NOMO-1 (cell line): Measurements from ENCODE around the gene FSTL4.

Experiments
- DNase-seq, 2 experiments: peaks; one replicate each; lab custom pipeline; 2025; ENCODE audit not compliant: unreplicated experiment in 2 of 2; lab: John Stamatoyannopoulos, UW

FSTL4 gene

DNA sequence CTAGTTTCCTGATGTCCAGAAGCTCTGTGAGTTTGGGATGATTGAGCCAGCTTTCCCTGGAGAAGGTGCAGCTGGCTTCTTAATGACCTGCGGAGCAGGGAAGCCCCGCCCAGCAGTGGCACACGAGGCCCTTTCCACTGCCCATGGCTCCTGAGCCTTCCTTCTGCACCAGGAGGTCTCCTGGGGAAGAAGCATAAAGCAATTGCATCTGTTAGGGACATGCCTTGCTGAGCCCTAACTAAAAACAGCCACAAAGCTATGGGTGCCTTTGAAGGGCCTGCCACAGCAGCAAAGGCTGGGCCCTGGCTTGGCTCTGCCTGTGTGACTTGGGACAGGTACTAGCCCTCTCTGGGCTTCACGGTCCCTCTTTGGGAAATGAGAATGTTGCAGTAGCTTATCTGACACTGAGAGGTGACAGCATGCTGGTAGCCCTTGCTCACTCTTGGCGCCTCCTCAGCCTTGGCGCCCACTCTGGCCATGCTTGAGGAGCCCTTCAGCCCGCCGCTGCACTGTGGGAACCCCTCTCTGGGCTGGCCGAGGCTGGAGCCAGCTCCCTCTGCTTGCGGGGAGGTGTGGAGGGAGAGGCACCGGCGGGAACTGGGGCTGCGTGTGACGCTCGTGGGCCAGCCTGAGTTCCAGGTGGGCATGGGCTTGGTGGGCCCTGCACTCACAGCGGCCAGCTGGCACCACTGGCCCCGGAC lies 218.4 kb downstream of the FSTL4 start:
- DNase-seq = no peak

DNA sequence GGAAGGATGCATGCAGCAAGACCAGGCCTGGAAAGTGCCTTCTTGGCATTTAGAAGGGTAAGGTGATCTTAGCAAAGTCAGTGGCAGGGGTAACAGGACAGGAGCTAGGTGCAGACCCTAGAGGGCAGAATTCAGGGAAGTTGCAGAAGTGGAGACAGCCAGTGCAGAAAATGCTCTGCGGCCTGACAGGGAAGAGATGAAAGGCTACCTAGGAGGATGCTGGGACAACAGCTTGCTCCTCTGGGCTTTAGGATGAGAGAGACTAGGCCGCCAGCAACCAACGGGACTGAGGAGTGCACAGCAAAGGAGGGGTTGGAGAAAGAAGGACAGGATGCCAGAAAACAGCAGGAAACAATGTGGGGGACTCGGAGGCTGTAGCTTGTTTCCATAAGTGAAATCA lies 219.9 kb downstream of the FSTL4 start:
- no peak for DNase-seq

DNA sequence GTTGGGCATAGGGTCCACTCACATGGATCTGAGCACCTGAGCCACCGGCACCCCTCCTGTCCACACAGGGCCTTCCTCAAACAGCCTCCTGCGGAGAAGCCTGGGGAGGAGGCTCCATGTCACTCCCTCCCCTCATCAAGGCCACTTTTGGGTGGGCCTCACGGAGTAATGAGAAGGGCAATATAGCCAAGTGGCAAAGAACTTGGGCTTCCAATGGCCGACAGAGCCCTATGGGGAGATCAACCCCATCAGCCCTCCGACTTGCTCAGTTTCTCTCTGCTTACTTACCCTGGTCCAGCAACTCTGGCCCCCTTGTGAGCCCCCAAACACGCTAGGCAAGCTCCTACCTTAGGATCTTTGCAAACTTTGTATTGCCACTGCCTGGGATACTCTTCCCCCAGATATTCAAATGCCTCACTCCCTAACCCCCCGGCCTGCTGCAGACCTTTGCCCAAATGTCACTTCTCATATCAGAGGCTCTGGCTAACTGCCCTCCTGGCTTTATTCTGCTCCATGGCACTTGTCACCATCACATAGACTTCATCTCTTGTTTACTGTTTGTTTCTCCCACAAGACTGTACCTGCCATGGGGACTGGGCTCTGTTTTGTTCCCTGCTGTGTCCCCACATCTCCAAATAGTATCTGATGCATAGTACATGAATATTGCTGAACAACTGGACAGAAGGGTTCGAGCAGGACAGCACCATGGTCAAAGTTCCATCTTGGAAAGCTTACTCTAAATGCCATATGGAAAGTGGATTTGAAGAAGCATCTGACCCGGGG lies 220.8 kb downstream of the FSTL4 start:
- no peak for DNase-seq

DNA sequence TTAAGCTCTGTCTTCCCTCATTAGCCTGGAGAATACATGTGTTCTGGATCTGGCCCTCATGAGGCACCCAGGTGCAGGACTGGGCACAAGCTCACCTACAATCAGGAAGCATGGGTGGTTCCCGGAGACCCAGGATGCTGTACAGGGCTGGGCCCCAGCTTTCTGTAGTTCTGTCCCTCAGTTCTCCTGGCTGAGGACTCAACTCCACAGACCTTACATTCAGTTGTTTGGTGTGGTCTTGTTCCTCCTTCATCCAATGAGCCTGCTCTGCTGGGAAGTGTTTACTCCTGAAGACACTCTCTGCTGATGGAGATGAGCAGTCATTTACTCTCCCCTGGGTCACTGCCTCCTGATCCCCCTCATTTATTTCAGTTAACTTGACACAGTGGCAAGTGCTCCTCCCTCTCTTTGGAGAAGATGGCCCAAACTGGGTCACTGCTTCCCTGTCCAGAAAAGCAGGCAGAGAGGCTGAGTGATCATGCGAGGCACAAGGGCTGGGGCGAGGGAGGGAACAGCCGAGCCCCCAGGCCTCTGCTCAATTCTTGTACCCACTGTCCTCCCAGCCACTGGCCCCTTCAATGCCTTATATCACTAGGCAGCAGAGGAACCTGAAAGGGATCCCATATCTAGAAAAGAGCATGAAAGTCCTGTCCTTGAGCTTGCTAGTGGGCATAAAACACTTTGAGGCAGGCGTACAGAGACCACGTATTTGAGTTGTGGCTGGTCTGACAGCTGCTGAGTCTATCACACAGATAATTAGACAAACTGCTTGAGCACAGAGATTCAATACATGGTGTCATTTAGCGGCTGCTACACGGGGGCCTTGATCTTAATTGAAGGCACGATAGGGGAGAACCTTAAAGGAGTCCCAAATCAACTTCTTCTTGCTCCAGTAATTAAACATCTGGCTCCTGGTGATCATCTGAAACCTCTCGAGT lies 221.7 kb downstream of the FSTL4 start:
- DNase-seq = no peak

DNA sequence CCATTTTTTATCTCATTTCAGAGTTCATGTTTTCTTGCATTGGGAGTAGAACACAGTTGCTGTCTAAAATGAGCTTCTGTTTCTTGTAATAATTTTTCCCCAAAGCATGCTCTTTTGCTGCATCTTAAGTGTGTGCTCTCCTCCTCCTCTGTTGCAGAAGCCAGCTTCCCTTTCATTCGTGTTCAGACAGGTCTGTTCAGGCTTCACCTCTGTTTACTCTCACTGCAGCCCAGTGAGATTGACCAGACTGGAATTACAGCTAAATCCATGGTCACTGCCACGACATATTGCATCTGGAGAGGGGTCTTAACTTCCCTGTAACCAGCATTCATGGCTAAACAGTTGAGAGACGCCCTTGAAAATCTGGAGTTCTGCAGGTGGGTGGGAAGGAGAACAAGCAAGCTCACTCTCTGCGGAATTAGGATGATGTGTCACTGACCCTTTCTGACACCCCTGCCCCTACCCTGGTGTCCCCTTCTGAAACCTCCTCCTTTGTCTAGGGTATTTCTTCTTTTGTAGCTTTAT lies 223.2 kb downstream of the FSTL4 start:
- DNase-seq = no peak

DNA sequence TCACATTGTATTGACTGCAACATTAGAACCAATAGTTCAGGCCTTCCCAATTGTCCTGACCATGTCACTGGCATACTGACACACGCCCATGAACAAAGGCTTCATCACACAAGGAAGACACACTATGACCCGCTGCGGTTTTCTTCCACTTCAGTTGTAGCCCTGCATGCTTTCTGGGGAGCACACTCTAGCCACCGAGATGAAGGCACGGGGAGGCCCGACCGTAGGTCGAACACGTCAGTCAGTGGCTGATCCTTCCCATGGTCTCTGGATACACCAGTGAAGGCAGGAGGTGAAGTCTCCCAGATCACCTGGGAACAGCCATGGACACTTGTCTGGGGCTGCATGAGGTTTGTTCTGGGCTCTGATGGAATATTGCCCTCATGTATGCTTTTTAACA lies 224.7 kb downstream of the FSTL4 start:
- DNase-seq = no peak

DNA sequence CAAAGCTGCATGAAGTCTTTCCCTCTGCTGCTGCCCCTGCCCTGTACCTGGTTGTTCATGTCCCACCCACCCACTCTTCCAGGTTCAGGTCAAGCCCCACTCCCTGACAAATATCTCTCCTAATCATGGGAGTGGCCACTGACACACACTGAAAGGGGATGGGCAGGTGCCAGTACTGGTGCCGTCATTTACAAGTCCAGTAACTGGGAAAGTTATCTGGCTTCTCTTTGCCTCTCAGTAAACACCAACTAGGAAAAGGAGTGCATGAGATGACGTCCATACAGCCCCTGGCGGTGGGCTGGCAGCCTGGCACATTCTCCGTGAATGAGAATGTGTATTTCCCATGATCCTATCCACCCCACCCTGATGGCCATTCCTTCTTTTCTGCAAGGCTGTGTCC lies 225.2 kb downstream of the FSTL4 start:
- no peak for DNase-seq

DNA sequence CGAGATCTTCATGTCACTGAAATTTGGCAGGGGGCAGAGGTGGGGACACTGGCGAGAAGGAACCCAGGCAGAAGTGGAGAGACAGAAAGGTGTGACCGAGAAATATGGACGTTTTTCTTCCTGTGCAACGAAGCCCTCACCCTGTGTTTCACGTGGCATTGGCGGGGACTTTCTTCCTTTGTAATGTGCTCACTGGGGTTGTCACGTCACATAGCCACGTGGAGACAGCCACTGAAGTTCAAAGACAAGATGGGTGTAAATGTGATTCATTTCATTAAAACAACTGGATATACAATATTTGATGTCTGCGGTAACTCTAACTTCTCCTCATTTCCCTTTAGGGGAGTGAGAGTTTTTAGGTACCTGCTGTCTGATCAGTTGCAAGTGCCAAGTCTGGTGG lies 225.7 kb downstream of the FSTL4 start:
- DNase-seq = no peak

DNA sequence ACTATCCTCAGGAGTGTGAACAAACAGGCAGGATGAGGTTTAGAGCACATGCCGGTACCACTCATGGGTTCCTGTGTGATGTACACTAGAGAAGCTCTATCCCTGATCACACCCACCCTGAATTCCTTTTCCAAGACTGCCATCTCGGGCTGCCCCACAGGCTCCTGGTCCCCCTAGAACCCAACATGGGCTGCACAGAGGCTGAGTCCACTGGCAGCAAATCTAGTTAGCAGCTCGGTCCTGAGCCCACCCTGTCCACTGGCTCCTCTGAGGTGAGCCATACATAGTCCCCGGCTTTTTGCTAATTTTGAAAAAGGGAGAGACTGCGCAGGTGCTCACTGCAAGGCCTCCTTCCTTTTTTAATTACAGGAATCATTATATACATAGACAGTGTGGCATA lies 227.0 kb downstream of the FSTL4 start:
- no peak for DNase-seq

DNA sequence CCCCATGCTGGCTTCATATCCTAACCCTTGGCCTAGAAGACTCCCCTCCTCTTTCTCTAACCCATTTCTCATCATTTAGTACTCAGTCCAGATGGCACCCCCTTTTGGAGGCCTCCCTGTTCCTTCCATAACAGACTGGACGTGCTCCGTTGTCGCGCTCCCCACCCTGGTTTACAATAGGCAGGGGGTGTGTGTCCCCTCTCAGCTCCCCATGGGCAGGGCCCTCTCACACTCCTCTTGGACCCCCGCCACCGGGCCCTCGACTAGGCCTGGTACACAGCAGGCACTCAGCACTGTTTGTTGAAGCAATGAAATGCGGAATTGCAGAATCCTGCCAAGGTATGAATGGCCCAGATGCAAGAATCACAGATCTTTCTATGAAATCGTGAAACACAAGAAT lies 227.4 kb downstream of the FSTL4 start:
- no peak for DNase-seq

DNA sequence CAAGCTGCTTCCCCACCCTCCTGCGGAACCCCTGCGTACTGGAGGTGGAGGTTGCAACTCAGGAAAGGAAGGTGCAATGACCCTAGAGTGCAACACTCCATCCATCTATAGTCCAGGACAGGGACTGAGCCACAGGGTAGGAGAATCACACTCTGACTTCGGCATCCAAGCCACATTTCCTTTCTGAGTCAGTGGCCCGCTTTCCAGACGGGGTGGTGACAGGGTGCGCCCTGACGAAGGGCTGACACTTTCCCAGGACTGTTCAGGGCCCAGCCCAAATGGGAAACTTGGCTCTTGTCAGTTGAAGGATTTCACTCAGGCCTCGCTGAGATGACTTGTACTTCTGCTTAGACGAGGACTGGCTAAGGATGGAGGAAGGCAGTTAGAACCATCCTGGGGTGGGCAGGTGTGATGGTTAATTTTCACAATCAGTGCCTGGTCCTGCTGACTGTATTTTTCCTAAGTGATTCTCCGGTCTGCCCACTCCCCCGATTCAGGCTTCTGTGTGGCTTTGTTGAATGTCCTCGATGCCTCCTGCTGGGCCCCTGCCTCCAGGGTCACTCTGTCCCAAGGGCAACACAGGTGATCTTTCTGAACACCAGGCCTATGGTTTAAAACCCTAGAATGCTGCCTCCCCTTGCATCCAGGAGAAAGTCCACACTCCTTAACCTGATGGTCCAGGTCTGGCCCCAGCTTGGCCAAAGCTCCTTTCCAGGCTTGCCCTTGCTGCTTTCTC lies 228.1 kb downstream of the FSTL4 start:
- DNase-seq = no peak

DNA sequence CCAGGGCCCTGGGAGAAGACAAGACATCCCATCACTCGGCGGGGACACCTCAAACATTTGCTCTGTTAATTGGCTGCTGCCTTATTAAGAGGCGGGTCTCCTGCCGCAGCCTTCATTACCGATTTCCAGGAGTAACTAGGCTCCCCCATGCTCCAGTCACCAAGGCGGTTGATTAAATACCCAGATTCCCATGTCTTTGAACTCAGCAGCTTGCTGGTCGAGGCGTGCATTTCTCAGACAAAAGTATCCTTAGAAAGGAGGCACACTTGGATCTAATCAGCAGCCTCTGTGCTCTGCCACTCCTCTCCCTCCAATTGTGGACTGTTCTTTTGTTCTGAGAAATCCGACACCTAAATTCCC lies 228.8 kb downstream of the FSTL4 start:
- no peak for DNase-seq

DNA sequence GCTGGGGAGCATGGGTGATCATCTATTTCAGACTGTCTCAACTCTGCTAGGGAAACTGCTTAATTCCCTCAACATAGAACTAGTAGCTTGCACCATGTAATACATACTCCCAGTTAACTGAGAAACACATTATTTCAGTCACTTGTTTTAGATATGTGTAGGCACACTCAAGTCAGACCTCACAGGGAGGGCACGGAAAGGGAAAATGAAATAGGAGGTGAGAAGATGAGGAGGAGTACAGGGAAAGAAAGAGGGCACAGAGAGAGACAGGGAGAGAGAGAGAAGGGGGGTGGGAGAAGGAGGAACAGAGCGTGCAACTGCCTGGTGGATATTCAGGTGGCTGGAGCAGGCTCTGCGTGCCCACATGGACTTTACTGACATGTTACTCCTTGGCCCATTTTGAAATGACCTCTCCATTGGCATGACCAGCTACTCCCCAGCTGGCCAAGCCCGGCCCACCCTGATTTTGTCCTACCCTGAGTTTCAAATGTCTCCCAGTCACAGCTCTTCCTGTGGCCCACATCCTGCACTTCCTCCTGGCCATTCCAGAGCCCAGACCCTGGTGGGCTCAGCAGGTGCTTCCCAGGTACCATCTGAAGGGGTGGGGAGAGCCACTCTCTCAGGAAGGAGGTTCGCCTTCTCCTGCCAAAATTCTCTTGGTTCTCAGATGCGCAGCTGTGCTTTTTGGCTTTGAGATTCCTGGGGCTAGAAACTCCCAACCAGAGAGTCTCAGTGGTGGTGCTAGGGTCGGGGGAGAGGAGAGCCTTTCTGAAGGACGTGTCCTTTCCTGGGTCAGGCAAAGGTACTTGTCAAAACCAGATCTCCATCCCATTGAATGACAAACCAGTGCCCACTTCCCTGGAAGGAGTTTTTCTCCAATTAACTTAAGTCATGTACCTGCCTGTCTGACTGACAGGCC lies 229.4 kb downstream of the FSTL4 start:
- DNase-seq = no peak

DNA sequence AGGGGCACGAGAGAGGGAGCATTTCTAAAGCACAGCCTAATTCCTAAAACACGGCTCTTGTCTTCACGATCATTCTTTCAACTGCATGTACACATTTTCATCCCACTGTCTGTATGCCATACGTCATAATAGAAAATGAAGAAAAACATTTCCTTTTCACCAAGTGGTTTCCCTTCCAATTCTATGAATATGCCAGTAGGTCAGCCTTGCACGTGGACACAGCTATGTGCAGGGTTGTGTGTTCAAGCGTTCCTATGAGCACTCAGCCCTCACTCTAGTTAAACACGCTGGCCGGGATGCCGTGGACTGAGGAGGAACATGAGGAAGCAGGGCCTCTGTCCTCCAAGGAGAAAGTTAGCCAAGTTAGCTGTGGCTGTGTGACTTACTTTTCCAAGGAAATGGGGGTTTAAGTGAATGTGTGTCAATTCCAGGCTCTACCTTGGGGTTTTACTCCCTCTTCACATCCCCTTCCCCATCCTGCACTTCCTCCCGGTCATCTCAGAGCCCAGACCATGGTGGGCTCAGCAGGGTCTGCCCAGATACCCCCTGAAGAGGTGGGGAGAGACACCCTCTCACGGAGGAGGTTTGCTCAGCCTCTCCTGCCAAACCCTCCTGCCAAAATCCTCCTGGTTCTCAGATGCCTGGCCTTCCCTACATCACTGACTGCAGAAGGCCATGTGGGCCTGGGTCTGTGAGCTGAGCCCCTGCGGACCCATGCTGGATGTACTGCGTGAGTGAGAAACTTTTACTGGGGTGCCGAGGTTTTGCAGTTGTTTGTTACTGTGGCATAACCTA lies 230.6 kb downstream of the FSTL4 start:
- no peak for DNase-seq

DNA sequence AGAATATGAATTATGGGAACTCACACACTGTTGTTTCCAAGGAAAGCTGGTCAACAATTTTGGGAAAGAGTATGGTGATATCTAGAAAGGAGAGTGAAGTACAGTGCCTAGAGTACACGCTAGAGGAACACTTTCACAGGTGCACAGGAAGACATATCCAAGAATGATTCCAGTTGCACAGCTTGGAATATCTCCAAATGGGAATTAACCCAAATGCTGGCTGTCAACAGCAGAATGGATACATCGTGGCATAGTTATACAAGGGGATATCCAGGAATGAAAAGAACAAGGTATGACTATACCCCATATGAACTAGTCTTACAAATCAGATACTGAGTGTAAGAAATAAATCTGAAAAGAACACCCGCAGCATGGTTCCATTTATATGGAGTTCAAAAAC lies 231.3 kb downstream of the FSTL4 start:
- DNase-seq = no peak

DNA sequence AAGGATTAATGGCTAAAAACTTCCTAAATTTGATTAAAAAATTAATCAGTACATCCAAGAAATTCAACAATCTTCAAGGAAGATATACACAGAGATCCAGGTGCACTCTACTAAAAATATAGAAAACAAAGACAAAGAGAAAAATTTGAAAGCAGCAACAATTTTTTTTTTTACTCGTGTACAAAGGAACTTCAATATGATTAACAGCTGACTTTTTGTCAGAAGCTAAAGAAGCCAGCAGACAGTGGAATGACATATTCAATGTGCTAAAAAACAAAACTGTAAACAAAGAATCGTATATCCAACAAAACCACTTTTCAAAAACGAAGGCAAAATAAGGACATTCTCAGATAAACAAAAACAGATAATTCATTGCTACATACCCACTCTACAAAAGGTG lies 234.6 kb downstream of the FSTL4 start:
- DNase-seq = no peak

DNA sequence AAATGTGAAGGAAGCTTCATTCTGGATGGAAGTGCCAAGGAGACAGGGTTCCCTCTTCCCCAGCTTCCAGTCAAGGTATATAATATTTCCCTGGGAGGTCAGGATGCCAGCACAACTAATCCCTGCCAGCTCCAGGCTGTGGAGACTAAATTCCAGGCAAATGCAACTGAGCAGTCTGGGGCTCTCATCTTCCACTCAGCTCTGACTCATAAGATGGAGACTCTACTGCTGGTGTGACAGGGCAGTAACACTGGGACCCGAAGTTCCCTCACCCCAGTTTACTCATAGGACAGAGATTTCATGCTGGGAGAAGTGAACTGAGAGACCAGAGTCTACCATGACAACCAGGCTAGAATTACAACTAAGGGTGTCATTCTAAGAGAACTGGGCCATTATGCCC lies 235.4 kb downstream of the FSTL4 start:
- DNase-seq = no peak

DNA sequence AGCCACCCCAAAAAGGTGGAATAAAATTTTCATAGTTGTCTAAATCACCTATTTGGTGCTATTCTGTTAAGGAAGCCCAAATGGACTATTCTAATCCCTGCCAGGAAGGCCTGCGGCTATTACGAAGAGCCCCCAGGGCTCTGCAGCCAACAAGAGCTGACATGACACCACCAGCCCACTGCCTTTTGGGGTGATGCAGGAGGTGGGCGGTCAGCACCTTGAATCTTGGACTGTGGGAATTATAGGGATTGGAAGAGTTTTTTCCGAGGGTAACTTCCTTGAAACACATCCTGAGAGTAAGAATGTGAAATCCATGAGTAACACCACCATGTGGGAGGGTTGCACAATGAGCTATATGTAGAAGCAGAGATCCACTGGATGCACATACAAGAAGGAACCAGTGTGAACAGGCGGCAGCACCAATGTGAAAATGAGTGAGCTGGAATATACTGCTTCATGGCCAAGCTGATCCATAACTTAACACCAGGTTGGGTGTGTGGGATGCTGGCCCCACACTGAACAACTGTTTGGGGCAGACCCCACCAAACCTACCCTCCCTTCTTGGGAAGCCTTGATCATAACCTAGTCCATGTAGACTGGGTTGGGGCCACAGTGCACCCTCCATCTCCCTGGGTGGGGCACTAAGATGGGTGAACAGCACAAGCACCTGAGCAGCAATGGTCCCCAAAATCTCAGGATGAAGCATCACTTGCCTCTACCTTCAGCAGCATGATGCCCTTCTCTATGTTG lies 239.0 kb downstream of the FSTL4 start:
- no peak for DNase-seq
